ENCODE data around the gene PANK1.
"Not testable (repeated sequence)": the region's sequence is repeated elsewhere in the genome, so short reads cannot be mapped to it uniquely, and the experiment has no call there.

Gene PANK1

DNA sequence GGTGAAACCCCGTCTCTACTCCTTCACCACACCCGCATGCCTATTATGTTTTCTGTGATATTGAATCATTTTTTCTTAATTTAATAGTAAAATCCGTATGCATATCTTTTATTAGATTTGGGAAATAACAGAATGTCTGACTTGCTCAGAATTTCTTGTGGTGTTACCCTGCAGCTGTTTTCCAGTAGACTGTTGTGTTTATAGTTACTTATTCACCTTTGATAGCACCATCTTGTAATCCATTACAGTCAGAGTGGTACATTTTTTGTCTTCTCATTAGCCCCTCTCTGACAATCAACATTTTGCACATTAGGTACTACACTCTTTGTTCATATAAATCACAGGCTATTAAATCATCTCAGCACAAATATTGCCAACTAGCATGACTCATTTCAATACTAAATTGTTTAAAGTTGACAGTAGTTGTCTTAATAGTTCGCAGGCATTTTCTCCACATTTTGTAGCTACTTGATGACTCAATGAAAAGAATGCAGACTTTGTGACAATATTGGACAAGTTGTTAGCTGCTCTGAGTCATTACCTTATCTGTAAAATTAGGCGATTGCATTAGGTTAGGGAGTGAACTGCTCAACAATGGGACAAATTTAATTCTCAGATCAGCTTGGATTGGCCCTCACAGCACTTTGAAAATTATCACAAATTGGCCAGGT is 91.8 kb downstream of the PANK1 start:
- TF ChIP-seq, protein P1, sequence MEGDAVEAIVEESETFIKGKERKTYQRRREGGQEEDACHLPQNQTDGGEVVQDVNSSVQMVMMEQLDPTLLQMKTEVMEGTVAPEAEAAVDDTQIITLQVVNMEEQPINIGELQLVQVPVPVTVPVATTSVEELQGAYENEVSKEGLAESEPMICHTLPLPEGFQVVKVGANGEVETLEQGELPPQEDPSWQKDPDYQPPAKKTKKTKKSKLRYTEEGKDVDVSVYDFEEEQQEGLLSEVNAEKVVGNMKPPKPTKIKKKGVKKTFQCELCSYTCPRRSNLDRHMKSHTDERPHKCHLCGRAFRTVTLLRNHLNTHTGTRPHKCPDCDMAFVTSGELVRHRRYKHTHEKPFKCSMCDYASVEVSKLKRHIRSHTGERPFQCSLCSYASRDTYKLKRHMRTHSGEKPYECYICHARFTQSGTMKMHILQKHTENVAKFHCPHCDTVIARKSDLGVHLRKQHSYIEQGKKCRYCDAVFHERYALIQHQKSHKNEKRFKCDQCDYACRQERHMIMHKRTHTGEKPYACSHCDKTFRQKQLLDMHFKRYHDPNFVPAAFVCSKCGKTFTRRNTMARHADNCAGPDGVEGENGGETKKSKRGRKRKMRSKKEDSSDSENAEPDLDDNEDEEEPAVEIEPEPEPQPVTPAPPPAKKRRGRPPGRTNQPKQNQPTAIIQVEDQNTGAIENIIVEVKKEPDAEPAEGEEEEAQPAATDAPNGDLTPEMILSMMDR (IDR thresholded peaks at IDR 0.05; ENCODE audit: insufficient read depth, missing control alignments) = no peak
- FAIRE-seq (no peak), DNase-seq (ENCODE audit: insufficient read length, low spot score) (no peak)

DNA sequence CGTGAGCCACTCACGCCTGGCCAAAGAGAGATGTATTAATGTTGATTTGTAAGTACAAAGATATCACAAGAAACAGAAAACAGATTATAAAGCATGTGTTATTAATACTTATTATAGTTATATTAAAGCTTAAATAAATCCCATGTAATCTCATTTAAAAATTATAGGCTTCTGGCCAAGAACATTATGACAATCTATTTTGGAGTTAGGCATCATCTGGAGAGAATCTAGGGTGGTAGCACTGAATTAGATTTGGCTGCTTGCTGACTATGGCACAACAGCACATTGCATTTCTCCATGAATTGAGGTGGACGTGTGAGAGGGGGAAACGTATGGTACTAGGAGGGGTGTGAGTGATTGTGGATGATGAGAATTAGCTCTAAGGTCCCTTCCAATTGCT is 92.8 kb downstream of the PANK1 start:
- FAIRE-seq = no peak
- TF ChIP-seq, protein P1 (IDR thresholded peaks at IDR 0.05; ENCODE audit: insufficient read depth, missing control alignments) = no peak
- DNase-seq (ENCODE audit: insufficient read length, low spot score) = no peak

- TF ChIP-seq, protein P1 (IDR thresholded peaks at IDR 0.05; ENCODE audit: insufficient read depth, missing control alignments) = no peak
- DNase-seq (ENCODE audit: insufficient read length, low spot score) = no peak
- no peak for FAIRE-seq
Observed at GRCh38 chr10:89550509-89550908, 94.5 kb downstream of the PANK1 start.

DNA sequence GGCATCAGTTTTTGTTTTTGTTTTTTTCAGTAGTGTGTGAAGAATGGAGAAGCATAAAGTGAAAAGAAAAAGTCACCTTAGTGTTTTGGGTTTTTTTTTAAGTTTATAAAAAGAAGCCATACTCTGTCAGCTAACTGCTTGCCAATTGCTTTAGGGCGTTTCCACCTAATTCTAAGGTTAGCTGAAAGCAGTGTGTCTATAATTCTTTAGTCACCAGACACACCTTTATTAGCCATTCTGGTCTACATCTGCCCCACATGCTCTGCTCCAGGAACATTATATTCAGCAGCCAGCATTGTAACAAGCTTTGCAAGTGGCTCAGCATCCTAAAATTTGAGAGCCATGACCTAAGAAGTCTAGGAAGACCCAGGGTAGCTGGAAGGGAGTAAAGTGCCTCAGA is 95.5 kb downstream of the PANK1 start:
- FAIRE-seq (no peak), DNase-seq (ENCODE audit: insufficient read length, low spot score) (no peak)
- TF ChIP-seq, protein P1 (IDR thresholded peaks at IDR 0.05; ENCODE audit: insufficient read depth, missing control alignments) = no peak

DNA sequence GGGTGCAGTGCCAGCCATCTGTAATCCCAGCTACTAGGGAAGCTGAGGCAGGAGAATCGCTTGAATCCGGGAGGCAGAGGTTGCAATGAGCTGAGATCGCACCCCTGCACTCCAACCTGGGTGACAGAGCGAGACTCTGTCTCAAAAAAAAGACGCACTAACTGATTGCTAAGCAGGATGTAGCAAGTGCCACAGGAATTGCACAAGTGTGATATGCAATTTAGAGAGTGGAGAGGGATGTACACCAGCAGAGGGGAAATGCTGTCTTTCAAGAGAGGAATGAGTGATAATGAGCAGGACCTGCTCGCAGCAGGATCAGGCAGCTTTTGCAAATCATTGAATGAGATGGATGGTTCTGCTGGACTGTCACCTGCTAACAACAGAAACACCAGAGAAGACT is 96.4 kb downstream of the PANK1 start:
- FAIRE-seq (no peak), DNase-seq (ENCODE audit: insufficient read length, low spot score) (no peak)
- TF ChIP-seq, protein P1 (IDR thresholded peaks at IDR 0.05; ENCODE audit: insufficient read depth, missing control alignments) = no peak

- no peak for FAIRE-seq
- TF ChIP-seq, protein P1 (IDR thresholded peaks at IDR 0.05; ENCODE audit: insufficient read depth, missing control alignments) = no peak
- DNase-seq (ENCODE audit: insufficient read length, low spot score) = no peak
Observed at GRCh38 chr10:89547853-89548513, 97.1 kb downstream of the PANK1 start.

GRCh38 chr10:89546651-89547050 is 98.4 kb downstream of the PANK1 start:
- FAIRE-seq; DNase-seq (ENCODE audit: insufficient read length, low spot score): not testable (repeated sequence)

All from D721Med (cell line).